ENCODE measurements around the gene VDAC1.

GRCh38 chr5:134004626-134005416 lies at the start of gene VDAC1:
- peak; percentile 77 for TF ChIP-seq POLR2A (IDR thresholded peaks at IDR 0.05)
- TF ChIP-seq CTCF (IDR thresholded peaks at IDR 0.05), result peak in 2 of 3 donors; percentile 20 to 29
